Measurements from ENCODE around the gene DLGAP4. TPM values are rescaled to one million over a fixed set of nuclear protein-coding genes. Genes with fewer than 3 reads are reported as not detected.

Gene DLGAP4
- total and polyA plus RNA-seq, 2 of the 13 experiments (the other 11 are each of a cell fraction or from before 2014, with no cell fraction given), result 15.2 to 26.7 TPM

DNA sequence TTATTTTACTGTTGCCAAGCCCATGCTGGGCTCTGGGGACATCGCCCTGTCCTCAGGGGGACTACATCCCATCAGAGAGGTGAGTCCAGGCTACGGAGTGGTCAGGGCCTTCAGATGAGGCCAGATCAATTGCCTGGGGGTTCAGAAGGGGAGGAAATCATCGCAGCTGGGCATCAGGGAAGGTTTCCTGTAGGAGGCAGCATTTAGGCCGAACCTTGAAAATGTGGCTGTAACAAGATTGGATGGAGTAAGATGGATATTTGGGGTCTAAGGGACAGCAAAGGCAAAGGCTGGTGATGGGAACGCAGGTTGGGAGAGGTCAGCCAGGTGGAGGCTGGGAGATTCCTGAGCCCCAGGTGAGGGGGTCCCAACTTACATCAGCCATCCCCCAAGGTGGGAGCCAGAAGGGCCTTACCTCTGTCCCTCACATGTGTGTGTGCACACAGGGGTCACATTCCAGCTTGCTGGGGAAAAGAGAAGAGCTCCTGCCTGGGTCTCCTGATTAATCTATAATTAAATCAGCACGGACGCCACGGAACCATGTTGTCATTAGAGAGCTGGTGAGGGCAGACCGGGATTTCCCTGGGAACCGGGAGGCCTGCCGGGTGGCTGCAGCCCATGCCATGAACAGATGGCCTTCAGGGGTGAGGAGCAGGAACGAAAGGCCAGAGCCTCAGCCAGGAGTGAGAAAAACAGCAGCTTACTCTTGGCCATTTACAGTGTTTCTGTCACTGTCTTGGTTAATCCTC lies 30.5 kb upstream of the DLGAP4 start:
- POLR2A ChIA-PET, result no interaction called here
- in situ Hi-C loops (cut with HindIII; ENCODE audit: extremely low pct_ligation_motif_present, low pct_unique_long_range_greater_than_20kb) (loop anchor here (5.0 kb wide), 1 partner anchor 167 kb away; no protein-coding TSS in a partner anchor), intact Hi-C loops (cut with micrococcal nuclease; ENCODE audit: unreplicated experiment) (loop anchor here (10.0 kb wide), 1 partner anchor 119 kb away; no protein-coding TSS in a partner anchor)
- 35% methylated on average over 12 of the region's 12 CpGs for WGBS (ENCODE audit: low lambda C conversion rate)
- Histone ChIP-seq H3K27me3 (ENCODE audit: control insufficient read depth in 1 of 2, insufficient read depth in 2 of 2, low read length in 2 of 2) (peaks cover 0 to 24% of the 10 kb centered on the region in 2 experiments; a peak in 3 of 5 replicates), H3K36me3 (replicated peaks in 1 of 2; ENCODE audit: control insufficient read depth in 1 of 2, insufficient read depth in 2 of 2, low read length in 2 of 2) (peaks cover 0 to 2% of the 10 kb centered on the region in 2 experiments; a peak in 1 of 5 replicates), H3K4me2 (ENCODE audit: low read depth, low read length) (no peak overlapping the region), H3K79me2 (ENCODE audit: insufficient read depth, low read length) (peaks cover 3% of the 10 kb centered on the region), H2AFZ (ENCODE audit: low read length) (no peak overlapping the region), H3K4me3 (replicated peaks in 1 of 3; ENCODE audit: insufficient read depth in 1 of 3, low read depth in 2 of 3, low read length in 3 of 3) (no peak overlapping the region), H3K9ac (ENCODE audit: insufficient read depth, low read depth, low read length) (no peak overlapping the region), H3K27ac (ENCODE audit: extremely low read length, insufficient read depth, low read length) (no peak overlapping the region), H3K4me1 (ENCODE audit: insufficient read depth, low read length) (peaks cover 23% of the 10 kb centered on the region), H3K9me3 (ENCODE audit: low read length) (no peaks in the 10 kb centered on the region), H4K20me1 (ENCODE audit: insufficient read depth, low read length) (no peaks in the 10 kb centered on the region)
- no peak for DNase-seq (ENCODE audit: low spot score)
- TF ChIP-seq MYC (CRISPR knock-in tag; IDR thresholded peaks at IDR 0.05; ENCODE audit: borderline replicate concordance) (no peak), ZNF235 (CRISPR knock-in tag; IDR thresholded peaks at IDR 0.05; ENCODE audit: borderline replicate concordance) (no peak), ZNF781 (CRISPR knock-in tag; IDR thresholded peaks at IDR 0.05; ENCODE audit: borderline replicate concordance, not compliant biosample characterization) (no peak), ZNF230 (CRISPR knock-in tag; IDR thresholded peaks at IDR 0.05) (no peak), ELF1 (CRISPR knock-in tag; IDR thresholded peaks at IDR 0.05) (no peak), SUZ12 (IDR thresholded peaks at IDR 0.05; ENCODE audit: low read depth, low read length) (no peak), ZNF382 (CRISPR knock-in tag; IDR thresholded peaks at IDR 0.05; ENCODE audit: borderline replicate concordance) (no peak)
- TF ChIP-seq, protein P1, sequence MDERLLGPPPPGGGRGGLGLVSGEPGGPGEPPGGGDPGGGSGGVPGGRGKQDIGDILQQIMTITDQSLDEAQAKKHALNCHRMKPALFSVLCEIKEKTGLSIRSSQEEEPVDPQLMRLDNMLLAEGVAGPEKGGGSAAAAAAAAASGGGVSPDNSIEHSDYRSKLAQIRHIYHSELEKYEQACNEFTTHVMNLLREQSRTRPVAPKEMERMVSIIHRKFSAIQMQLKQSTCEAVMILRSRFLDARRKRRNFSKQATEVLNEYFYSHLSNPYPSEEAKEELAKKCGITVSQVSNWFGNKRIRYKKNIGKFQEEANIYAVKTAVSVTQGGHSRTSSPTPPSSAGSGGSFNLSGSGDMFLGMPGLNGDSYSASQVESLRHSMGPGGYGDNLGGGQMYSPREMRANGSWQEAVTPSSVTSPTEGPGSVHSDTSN (CRISPR knock-in tag; IDR thresholded peaks at IDR 0.05), result no peak
- FAIRE-seq, result no peak
- BruUV-seq (replicated peaks), result no TSS peak
- no peak for ATAC-seq
- CTCF ChIA-PET (ENCODE audit: low intra/inter-chr PET ratio, low total read pairs), result no interaction called here

Data from HepG2 (cell line).